Tibial nerve (tissue), 4 donors: ENCODE measurements around the gene MYO5A.

Experiments used
- EP300 ChIP-seq, 2 donors: sonication (generic); formaldehyde crosslinking; IDR thresholded peaks; one replicate each; pipeline ENCODE4 v1.6.1; 2017; ENCODE audit warnings: antibody characterized with exemption in 2 of 2, mild to moderate bottlenecking in 1 of 2
- POLR2A ChIP-seq, 2 donors: fragments of 450-650 bp; IDR thresholded peaks; one replicate each; pipeline ENCODE4 v1.6.1; 2017; ENCODE audit warnings: antibody characterized with exemption in 2 of 2, mild to moderate bottlenecking in 2 of 2, moderate library complexity in 2 of 2
- TF ChIP-seq, protein P1 (sequence below), 5 experiments: fragments of 200-600 bp in 3 of 5; fragments of 450-650 bp in 2 of 5; sonication (generic) in 3 of 5; IDR thresholded peaks; one replicate each; pipeline ENCODE4 v1.5.1; 2016 to 2019; ENCODE audit warnings: antibody characterized with exemption in 5 of 5, mild to moderate bottlenecking in 3 of 5, moderate library complexity in 2 of 5

DNA sequence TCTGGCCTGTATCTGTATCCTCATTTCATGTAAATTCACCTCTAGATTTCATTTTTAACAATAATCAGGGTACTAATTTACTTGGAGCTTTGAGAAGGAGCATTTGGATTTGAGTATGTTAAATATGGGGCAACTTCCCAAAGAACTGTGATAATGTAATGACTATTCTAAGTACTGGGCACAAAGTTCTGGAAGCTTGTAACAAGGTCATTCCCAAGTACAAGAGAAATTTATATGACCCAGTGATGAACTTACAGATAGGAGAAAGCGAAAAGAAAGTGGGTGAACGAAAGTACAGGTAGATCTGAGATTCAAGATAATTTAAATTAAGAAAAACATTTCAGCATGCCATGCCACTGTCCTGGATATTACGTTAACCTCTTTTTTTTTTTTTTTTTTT, 93.8 kb downstream of the MYO5A start:
- TF ChIP-seq, protein P1, sequence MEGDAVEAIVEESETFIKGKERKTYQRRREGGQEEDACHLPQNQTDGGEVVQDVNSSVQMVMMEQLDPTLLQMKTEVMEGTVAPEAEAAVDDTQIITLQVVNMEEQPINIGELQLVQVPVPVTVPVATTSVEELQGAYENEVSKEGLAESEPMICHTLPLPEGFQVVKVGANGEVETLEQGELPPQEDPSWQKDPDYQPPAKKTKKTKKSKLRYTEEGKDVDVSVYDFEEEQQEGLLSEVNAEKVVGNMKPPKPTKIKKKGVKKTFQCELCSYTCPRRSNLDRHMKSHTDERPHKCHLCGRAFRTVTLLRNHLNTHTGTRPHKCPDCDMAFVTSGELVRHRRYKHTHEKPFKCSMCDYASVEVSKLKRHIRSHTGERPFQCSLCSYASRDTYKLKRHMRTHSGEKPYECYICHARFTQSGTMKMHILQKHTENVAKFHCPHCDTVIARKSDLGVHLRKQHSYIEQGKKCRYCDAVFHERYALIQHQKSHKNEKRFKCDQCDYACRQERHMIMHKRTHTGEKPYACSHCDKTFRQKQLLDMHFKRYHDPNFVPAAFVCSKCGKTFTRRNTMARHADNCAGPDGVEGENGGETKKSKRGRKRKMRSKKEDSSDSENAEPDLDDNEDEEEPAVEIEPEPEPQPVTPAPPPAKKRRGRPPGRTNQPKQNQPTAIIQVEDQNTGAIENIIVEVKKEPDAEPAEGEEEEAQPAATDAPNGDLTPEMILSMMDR (IDR thresholded peaks at IDR 0.05): no peak
- no peak for TF ChIP-seq POLR2A (IDR thresholded peaks at IDR 0.05)
- no peak for TF ChIP-seq EP300 (IDR thresholded peaks at IDR 0.05)
